K562 (cell line): Measurements from ENCODE around the gene NXN. TPM values are rescaled to one million over a fixed set of nuclear protein-coding genes. Genes with fewer than 3 reads are reported as not detected.
A peak's percentile ranks its signal among the peaks of the same experiment; 100 is the strongest.

Source experiments
- ARID2 ChIP-seq: fragments of 450-650 bp; IDR thresholded peaks from 2 replicates; pipeline ENCODE4 v1.6.1; 2017; ENCODE audit warnings: antibody characterized with exemption, mild to moderate bottlenecking
- CBX8 ChIP-seq: fragments of 200-600 bp; sonication (generic); IDR thresholded peaks from 2 replicates; pipeline ENCODE4 v1.6.1; 2012; ENCODE audit warnings: borderline replicate concordance, mixed run types, low read depth, mild to moderate bottlenecking, moderate library complexity, mixed read lengths, low read length, control low read depth, inconsistent platforms; ENCODE audit not compliant: poor library complexity, severe bottlenecking; ENCODE audit errors: extremely low read depth
- HIVEP1 ChIP-seq: fragments of 250-450 bp; sonication (Bioruptor Pico); IDR thresholded peaks from 2 replicates; pipeline ENCODE4 v1.4.0; 2020; ENCODE audit warnings: mild to moderate bottlenecking
- IFI16 ChIP-seq: fragments of 250-450 bp; sonication (Bioruptor Pico); IDR thresholded peaks from 2 replicates; pipeline ENCODE4 v2.1.2; 2022; ENCODE audit warnings: mild to moderate bottlenecking, inconsistent platforms
- MIER1 ChIP-seq: fragments of 450-650 bp; IDR thresholded peaks from 2 replicates; pipeline ENCODE4 v1.6.1; 2016; ENCODE audit warnings: antibody characterized with exemption, mild to moderate bottlenecking, low read depth
- MNT ChIP-seq, 2 experiments: fragments of 450-650 bp; conservative IDR thresholded peaks; 2 replicates each; pipeline ENCODE4 v1.6.1; 2017; ENCODE audit warnings: mild to moderate bottlenecking in 2 of 2, moderate library complexity in 2 of 2
- NR0B1 ChIP-seq: fragments of 450-650 bp; IDR thresholded peaks from one replicate; pipeline ENCODE4 v1.6.1; 2018; ENCODE audit warnings: mild to moderate bottlenecking, moderate library complexity; ENCODE audit not compliant: partially characterized antibody
- PHB2 ChIP-seq: fragments of 450-650 bp; IDR thresholded peaks from 2 replicates; pipeline ENCODE4 v1.6.1; 2017; ENCODE audit warnings: low read depth
- PML ChIP-seq: IDR thresholded peaks from 2 replicates; pipeline ENCODE4 v1.6.1; 2012; ENCODE audit warnings: low read length, inconsistent platforms
- POLR3A ChIP-seq: IDR thresholded peaks from 2 replicates; pipeline ENCODE4 v1.6.1; 2011; ENCODE audit warnings: borderline replicate concordance, mild to moderate bottlenecking, moderate library complexity; ENCODE audit not compliant: insufficient read length, insufficient read depth; ENCODE audit errors: extremely low read depth
- RHOXF2B ChIP-seq: fragments of 250-450 bp; sonication (Bioruptor Pico); conservative IDR thresholded peaks from 2 replicates; pipeline ENCODE4 v1.5.1; 2021
- SAFB2 ChIP-seq: fragments of 200-400 bp; formaldehyde crosslinking; IDR thresholded peaks from 2 replicates; pipeline ENCODE4 v1.6.1; 2018; ENCODE audit warnings: borderline replicate concordance, low read length, low read depth, moderate library complexity; ENCODE audit not compliant: severe bottlenecking
- SMARCA4 ChIP-seq: fragments of 450-650 bp; IDR thresholded peaks from 2 replicates; pipeline ENCODE4 v1.6.1; 2016
- TEAD1 ChIP-seq, 2 experiments: fragments of 450-650 bp in 1 of 2; sonication (generic) in 1 of 2; formaldehyde crosslinking; IDR thresholded peaks; 2 replicates each; pipeline versions ENCODE4 v1.4.0 to v1.8.0; 2020 to 2022; ENCODE audit warnings: mild to moderate bottlenecking in 2 of 2, missing genetic modification reagents in 1 of 2
- ZFP36 ChIP-seq: fragments of 150-350 bp; IDR thresholded peaks from 2 replicates; pipeline ENCODE4 v1.6.1; 2018; ENCODE audit warnings: low read length, low read depth; ENCODE audit not compliant: partially characterized antibody
- ZNF224 ChIP-seq: sonication (generic); formaldehyde crosslinking; IDR thresholded peaks from 2 replicates; pipeline ENCODE4 v1.8.0; 2022; ENCODE audit warnings: mild to moderate bottlenecking, missing genetic modification reagents
- polyA plus RNA-seq, 8 experiments: library from polyadenylated mRNA; depleted of rRNA in 4 of 8; stranded (reverse) in 5 of 8; unstranded in 3 of 8; fragments of >200 nt; fragmentation: Nextera tagmentation in 2 of 8; fragmentation: Illumina TruSeq in 1 of 8; extraction: Ambion mirVana in 2 of 8; extraction: Trizol in 1 of 8; gene quantifications; 2 replicates each; pipeline versions ENCODE4 v1.2.1 to v1.2.3, GENCODE V29; 2011 to 2014; ENCODE audit warnings: inconsistent platforms in 1 of 8, missing spikeins in 1 of 8
- total RNA-seq, 7 experiments: library from RNA; depleted of rRNA in 6 of 7; stranded (reverse); fragments of >200 nt in 6 of 7; fragmentation: Illumina TruSeq in 2 of 7; extraction: Trizol in 2 of 7; gene quantifications; 2 replicates each; pipeline versions ENCODE4 v1.2.1 to v1.2.3, GENCODE V29; 2011 to 2021; ENCODE audit warnings: low replicate concordance in 1 of 7
- TF ChIP-seq, protein P1 (sequence below): fragments of 200-800 bp; sonication (Bioruptor generic); IDR thresholded peaks from 2 replicates; pipeline ENCODE4 v1.6.1; 2017; ENCODE audit warnings: missing genetic modification characterization, missing compliant biosample characterization
- TF ChIP-seq, protein P2 (sequence below): sonication (generic); formaldehyde crosslinking; IDR thresholded peaks from 2 replicates; pipeline ENCODE4 v1.5.0; 2020; ENCODE audit warnings: missing genetic modification reagents

NXN gene
- total and polyA plus RNA-seq, 9 of the 15 experiments (the other 6 are each of a cell fraction or from before 2014, with no cell fraction given) = 0.08 to 0.39 (median 0.29) TPM; not detected in 5

- TF ChIP-seq MNT (conservative IDR thresholded peaks at IDR 0.05) = peak; percentile 94 to 98
- no peak for TF ChIP-seq SMARCA4
- no peak for TF ChIP-seq POLR3A
- no peak for TF ChIP-seq HIVEP1 (CRISPR knock-in tag)
- no peak for TF ChIP-seq SAFB2
- TF ChIP-seq IFI16 (CRISPR knock-in tag) = no peak
- no peak for TF ChIP-seq ZFP36
- TF ChIP-seq CBX8 = no peak
- TF ChIP-seq, protein P1, sequence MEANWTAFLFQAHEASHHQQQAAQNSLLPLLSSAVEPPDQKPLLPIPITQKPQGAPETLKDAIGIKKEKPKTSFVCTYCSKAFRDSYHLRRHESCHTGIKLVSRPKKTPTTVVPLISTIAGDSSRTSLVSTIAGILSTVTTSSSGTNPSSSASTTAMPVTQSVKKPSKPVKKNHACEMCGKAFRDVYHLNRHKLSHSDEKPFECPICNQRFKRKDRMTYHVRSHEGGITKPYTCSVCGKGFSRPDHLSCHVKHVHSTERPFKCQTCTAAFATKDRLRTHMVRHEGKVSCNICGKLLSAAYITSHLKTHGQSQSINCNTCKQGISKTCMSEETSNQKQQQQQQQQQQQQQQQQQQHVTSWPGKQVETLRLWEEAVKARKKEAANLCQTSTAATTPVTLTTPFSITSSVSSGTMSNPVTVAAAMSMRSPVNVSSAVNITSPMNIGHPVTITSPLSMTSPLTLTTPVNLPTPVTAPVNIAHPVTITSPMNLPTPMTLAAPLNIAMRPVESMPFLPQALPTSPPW (CRISPR knock-in tag) = no peak
- TF ChIP-seq RHOXF2B = no peak
- no peak for TF ChIP-seq ZNF224
- TF ChIP-seq PML = no peak
- TF ChIP-seq NR0B1 = no peak
- TF ChIP-seq MIER1 = no peak
- no peak for TF ChIP-seq TEAD1 (CRISPR knock-in tag; IDR thresholded peaks at IDR 0.05)
- TF ChIP-seq ARID2 = no peak
- TF ChIP-seq, protein P2, sequence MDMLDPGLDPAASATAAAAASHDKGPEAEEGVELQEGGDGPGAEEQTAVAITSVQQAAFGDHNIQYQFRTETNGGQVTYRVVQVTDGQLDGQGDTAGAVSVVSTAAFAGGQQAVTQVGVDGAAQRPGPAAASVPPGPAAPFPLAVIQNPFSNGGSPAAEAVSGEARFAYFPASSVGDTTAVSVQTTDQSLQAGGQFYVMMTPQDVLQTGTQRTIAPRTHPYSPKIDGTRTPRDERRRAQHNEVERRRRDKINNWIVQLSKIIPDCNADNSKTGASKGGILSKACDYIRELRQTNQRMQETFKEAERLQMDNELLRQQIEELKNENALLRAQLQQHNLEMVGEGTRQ (CRISPR knock-in tag) = 0 out of 2 replicates have a peak, but pooled peaks have one; percentile 35
- TF ChIP-seq PHB2 = no peak
These were observed 197.5 kb downstream of the NXN start, which contains the start of the genes GLOD4 and MRM3 (continued) for GRCh38 chr17:781805-782731.
